Colonic mucosa (tissue), 4 donors: Measurements from ENCODE around the gene PPP1R12B. TPM values are rescaled to one million over a fixed set of nuclear protein-coding genes. Genes with fewer than 3 reads are reported as not detected.
"Not testable (repeated sequence)": the region's sequence is repeated elsewhere in the genome, so short reads cannot be mapped to it uniquely, and the experiment has no call there.

Experiments used
- DNase-seq: peaks from one replicate; pipeline ENCODE4 v3.0.0-alpha.2; 2020
- H3K27ac ChIP-seq: fragments of 200-600 bp; one replicate; pipeline ENCODE4 v1.8.0; 2021
- H3K27me3 ChIP-seq: fragments of 200-600 bp; one replicate; pipeline ENCODE4 v1.8.0; 2021
- H3K36me3 ChIP-seq: fragments of 200-600 bp; one replicate; pipeline ENCODE4 v1.8.0; 2021
- H3K4me1 ChIP-seq: fragments of 200-600 bp; one replicate; pipeline ENCODE4 v1.8.0; 2021; ENCODE audit warnings: mild to moderate bottlenecking
- H3K4me3 ChIP-seq: fragments of 200-600 bp; one replicate; pipeline ENCODE4 v1.8.0; 2021
- H3K9ac ChIP-seq, 2 donors: one replicate each; pipeline ENCODE4 v1.7.0; 2013; ENCODE audit warnings: control low read depth in 2 of 2, low read depth in 2 of 2, low read length in 2 of 2
- H3K9me3 ChIP-seq: fragments of 200-600 bp; one replicate; pipeline ENCODE4 v1.8.0; 2021
- CTCF ChIP-seq: fragments of 200-600 bp; IDR thresholded peaks from one replicate; pipeline ENCODE4 v1.8.0; 2022; ENCODE audit warnings: antibody characterized with exemption, mild to moderate bottlenecking
- intact Hi-C: fragments of 100-400 bp; cut with DNase I; formaldehyde crosslinking; loops from one replicate; pipeline ENCODE4 v1.14.1; 2022
- total RNA-seq, 2 donors: library from RNA; stranded (reverse); fragmentation: NEBNext Ultra II Directional in 1 of 2; extraction: Animal tissue kit (Norgen Biotek cat#: 25700) in 1 of 2; gene quantifications; one replicate each; pipeline ENCODE4 v1.2.1, GENCODE V29; 2021
- donor health status: healthy.
- donor health status: DM: no; HTN: no; CAD: no.
- donor health status: DM: no; HTN: no; CAD: no.

Gene PPP1R12B
- total RNA-seq, 2 donors from 2014 or later: 41.1 to 125 TPM

DNA sequence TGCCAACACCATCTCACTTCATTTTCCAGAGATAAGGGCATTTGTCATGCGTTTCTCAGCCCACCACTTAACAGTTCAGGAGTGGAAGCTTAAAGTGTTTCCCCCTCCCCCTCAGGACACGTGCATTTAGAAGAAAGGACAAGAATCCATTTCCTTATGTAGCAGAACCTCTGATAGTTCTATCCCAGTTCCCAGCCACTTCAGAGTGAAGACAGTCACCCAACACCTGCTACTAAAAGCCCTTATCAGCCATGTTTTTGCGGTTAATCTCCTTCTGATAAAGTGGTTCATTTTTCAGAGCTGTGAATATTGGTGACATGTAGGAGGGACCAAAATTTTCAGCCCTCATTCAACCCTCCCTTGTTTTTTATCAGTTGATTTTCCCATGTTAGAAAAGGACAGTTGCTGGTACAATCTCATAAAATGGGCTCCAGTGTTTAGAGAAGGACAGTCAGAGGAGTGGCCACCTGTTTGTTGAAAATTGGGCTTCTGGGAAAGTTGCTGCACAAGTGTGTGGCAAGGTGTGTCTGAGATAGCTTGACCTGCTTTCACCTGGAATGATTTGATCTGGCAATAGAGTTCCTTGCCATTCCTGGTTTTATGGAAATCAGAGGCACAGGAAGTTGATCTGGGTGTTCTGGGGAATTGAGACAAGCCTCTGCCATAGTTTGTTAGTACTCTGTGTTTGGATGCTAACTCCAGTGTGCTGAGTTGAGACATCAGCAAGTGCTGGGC lies 114.0 kb downstream of the PPP1R12B start:
- Histone ChIP-seq H3K27me3 (no peaks in the 10 kb centered on the region), H3K27ac (peak overlapping the region; percentile 51), H3K4me1 (no peaks in the 10 kb centered on the region), H3K36me3 (no peaks in the 10 kb centered on the region), H3K4me3 (no peak overlapping the region), H3K9me3 (no peaks in the 10 kb centered on the region), H3K9ac (peak overlapping the region in 1 of 2 donors; percentile 21)
- intact Hi-C loops: no loop called here
- DNase-seq: peak; percentile 62
- TF ChIP-seq CTCF: no peak

- H3K4me3 ChIP-seq, H3K9me3 ChIP-seq, H3K27me3 ChIP-seq, H3K36me3 ChIP-seq, H3K4me1 ChIP-seq, DNase-seq, intact Hi-C loops: not testable (repeated sequence)
- Histone ChIP-seq H3K27ac (peak overlapping the region; percentile 51), H3K9ac (peak overlapping the region in 1 of 2 donors; percentile 44)
- peak; percentile 64 for TF ChIP-seq CTCF
Measured at GRCh38 chr1:202464153-202464742, 115.7 kb downstream of the PPP1R12B start.

DNA sequence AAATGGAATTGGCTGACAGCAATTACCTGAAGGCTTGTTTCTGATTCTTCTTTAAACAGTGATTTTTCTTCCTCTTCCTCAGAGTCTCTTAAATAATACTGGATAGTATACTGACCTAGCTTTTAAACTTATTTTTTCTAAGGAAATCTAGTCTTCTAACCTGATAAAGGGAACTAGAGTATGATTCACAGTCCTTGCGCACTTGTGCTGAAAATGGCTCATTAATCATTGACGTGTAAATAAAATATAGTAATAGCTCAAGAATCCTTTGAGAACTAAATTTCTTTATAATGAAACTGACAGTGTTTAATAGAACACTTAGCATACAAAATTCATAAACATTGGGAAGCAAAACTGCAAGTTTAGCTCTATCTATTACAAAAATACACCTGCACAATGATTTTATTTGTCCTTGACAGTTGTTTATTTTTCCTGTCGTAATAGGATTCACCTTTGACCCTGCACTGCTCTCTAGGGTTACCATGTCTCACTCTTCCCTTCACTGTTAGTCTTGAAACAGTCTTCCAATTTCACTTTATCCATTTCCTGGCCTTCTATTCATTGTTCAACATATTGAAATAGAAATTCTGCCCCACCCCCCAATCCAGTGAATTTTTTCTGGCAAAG lies 117.3 kb downstream of the PPP1R12B start:
- DNase-seq, H3K9ac ChIP-seq, H3K36me3 ChIP-seq, H3K4me3 ChIP-seq, intact Hi-C loops, H3K4me1 ChIP-seq, H3K27me3 ChIP-seq, H3K9me3 ChIP-seq: not testable (repeated sequence)
- H3K27ac ChIP-seq: peak overlapping the region; percentile 55

DNA sequence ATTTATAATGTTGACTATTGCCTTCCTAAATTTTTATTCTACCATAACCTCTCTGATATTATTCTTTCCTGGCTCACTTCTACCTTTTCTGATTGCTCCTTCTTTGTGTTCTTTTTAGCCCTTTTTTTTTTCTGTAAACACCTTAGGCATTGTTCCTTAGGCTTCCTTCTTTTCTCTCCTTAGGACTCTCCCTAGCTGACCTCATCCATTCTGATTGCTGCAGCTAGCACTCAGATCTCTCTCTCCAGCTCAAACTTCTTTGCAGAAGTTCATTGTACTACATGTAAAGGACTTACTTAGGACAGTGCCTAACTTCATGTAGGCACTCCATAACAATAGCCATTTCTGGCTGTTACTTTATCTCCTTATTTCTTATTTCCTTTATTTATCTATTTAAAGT lies 117.8 kb downstream of the PPP1R12B start:
- intact Hi-C loops, H3K9ac ChIP-seq, H3K9me3 ChIP-seq, H3K4me1 ChIP-seq, DNase-seq, H3K4me3 ChIP-seq, H3K27me3 ChIP-seq, H3K36me3 ChIP-seq: not testable (repeated sequence)
- H3K27ac ChIP-seq: peak overlapping the region; percentile 55

DNA sequence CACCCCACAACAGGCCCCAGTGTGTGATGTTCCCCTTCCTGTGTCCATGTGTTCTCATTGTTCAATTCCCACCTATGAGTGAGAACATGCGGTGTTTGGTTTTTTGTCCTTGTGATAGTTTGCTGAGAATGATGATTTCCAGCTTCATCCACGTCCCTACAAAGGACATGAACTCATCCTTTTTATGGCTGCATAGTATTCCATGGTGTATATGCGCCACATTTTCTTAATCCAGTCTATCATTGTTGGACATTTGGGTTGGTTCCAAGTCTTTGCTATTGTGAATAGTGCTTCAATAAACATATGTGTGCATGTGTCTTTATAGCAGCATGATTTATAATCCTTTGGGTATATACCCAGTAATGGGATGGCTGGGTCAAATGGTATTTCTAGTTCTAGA lies 118.9 kb downstream of the PPP1R12B start:
- DNase-seq, H3K4me3 ChIP-seq, H3K9me3 ChIP-seq, H3K9ac ChIP-seq, H3K36me3 ChIP-seq, H3K27ac ChIP-seq, H3K27me3 ChIP-seq, H3K4me1 ChIP-seq, intact Hi-C loops: not testable (repeated sequence)

GRCh38 chr1:202468695-202469094 lies 120.2 kb downstream of the PPP1R12B start:
- DNase-seq, H3K27ac ChIP-seq, intact Hi-C loops, H3K4me3 ChIP-seq, H3K9ac ChIP-seq, H3K27me3 ChIP-seq, H3K36me3 ChIP-seq, H3K4me1 ChIP-seq, H3K9me3 ChIP-seq: not testable (repeated sequence)

- intact Hi-C loops, H3K27me3 ChIP-seq, H3K4me3 ChIP-seq, H3K9me3 ChIP-seq, H3K4me1 ChIP-seq, DNase-seq, H3K9ac ChIP-seq, H3K27ac ChIP-seq, H3K36me3 ChIP-seq: not testable (repeated sequence)
Measured at GRCh38 chr1:202469123-202469522, 120.6 kb downstream of the PPP1R12B start.

GRCh38 chr1:202471246-202471645 lies 122.7 kb downstream of the PPP1R12B start:
- H3K27ac ChIP-seq: no peak overlapping the region
- TF ChIP-seq CTCF: no peak
- no peaks in the 10 kb centered on the region for H3K9me3 ChIP-seq
- intact Hi-C loops: no loop called here
- no peak overlapping the region for H3K9ac ChIP-seq
- DNase-seq: no peak
- no peaks in the 10 kb centered on the region for H3K36me3 ChIP-seq
- no peaks in the 10 kb centered on the region for H3K27me3 ChIP-seq
- no peaks in the 10 kb centered on the region for H3K4me1 ChIP-seq
- H3K4me3 ChIP-seq: no peak overlapping the region

DNA sequence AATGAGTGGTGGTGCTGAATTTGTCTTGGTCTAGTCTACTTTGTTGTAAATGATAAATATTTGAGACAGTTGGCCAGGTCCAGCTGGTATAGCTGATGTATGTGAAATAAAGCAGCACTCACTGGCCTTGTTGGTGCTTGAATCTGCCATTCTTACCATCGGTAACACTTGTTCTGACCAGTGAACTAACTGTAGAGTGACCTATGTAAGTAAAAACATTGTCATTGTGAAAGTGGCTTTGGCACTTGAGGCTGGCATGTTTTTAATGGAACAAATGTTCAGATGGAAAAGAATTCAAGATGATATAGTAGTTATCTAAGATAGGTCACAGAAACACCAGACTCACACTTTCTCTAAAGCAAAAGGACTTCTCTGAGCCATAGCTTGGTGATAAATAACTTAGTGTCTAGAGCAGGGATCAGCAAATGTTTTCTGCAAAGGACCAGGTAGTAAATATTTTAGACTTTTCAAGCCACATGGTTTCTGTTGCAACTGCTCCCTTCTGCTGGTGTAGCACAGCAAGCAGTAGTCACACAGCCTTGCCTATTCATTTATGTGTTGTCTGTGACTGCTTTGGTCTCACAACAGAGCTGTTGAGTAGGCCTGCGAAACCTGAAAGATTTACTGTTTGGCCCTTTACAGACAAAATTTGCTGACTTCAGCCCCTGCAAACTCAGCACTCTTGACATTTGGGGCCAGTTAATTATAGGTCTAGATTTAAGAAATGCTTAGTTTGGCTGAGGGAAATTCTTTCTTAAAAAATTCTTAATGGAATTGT lies 124.0 kb downstream of the PPP1R12B start:
- H3K27ac ChIP-seq, DNase-seq, H3K4me3 ChIP-seq, H3K36me3 ChIP-seq, intact Hi-C loops, H3K27me3 ChIP-seq, H3K9ac ChIP-seq, H3K9me3 ChIP-seq, H3K4me1 ChIP-seq: not testable (repeated sequence)
